ENCODE data around the gene ACTL8. TPM values are rescaled to one million over a fixed set of nuclear protein-coding genes. Genes with fewer than 3 reads are reported as not detected.

Gene ACTL8
- total RNA-seq, 1 experiment from 2014 or later = not detected

DNA sequence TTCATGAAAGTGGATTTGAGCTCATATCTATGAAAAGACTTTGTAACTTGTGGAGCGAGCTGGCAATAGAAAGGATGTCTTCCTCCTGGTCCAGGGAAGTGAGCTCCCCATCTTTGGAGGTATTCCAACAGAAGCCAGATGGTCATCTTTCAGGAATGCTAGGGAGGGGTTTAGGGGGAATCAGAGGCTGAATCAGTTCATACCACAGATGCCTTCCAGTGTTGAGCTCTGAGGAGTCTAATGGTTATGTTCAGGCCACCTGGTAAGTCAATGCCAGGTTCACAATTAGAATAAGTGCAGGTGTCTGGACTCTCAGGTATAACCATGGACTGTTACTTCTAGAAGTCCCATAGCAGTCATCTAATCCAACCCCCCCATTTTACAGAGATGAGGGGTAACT is 119.1 kb downstream of the ACTL8 start:
- Histone ChIP-seq H3K27me3 (ENCODE audit: control insufficient read depth, insufficient read depth, low read length) (peaks cover 2% of the 10 kb centered on the region; the same call in 1 of the 2 replicates), H3K27ac (ENCODE audit: low read length) (no peak overlapping the region), H3K4me1 (ENCODE audit: control insufficient read depth, insufficient read depth, low read length) (no peaks in the 10 kb centered on the region), H3K4me3 (ENCODE audit: low read depth in 2 of 2, low read length in 2 of 2) (no peak overlapping the region), H3K9me3 (ENCODE audit: control insufficient read depth, insufficient read depth, low read depth, low read length) (no peaks in the 10 kb centered on the region), H3K36me3 (ENCODE audit: control insufficient read depth, insufficient read depth, low read length) (no peaks in the 10 kb centered on the region)
- no TSS peak for BruUV-seq (replicated peaks)
- TF ChIP-seq, protein P1, sequence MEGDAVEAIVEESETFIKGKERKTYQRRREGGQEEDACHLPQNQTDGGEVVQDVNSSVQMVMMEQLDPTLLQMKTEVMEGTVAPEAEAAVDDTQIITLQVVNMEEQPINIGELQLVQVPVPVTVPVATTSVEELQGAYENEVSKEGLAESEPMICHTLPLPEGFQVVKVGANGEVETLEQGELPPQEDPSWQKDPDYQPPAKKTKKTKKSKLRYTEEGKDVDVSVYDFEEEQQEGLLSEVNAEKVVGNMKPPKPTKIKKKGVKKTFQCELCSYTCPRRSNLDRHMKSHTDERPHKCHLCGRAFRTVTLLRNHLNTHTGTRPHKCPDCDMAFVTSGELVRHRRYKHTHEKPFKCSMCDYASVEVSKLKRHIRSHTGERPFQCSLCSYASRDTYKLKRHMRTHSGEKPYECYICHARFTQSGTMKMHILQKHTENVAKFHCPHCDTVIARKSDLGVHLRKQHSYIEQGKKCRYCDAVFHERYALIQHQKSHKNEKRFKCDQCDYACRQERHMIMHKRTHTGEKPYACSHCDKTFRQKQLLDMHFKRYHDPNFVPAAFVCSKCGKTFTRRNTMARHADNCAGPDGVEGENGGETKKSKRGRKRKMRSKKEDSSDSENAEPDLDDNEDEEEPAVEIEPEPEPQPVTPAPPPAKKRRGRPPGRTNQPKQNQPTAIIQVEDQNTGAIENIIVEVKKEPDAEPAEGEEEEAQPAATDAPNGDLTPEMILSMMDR (IDR thresholded peaks at IDR 0.05) = no peak
- TF ChIP-seq POLR2AphosphoS5 (IDR thresholded peaks at IDR 0.05; ENCODE audit: low read depth, low read length) (no peak), TCF7L2 (IDR thresholded peaks at IDR 0.05; ENCODE audit: low read depth, low read length) (no peak), SIN3A (IDR thresholded peaks at IDR 0.05; ENCODE audit: borderline replicate concordance, insufficient read depth, low read depth, low read length) (no peak)
- TF ChIP-seq, protein P2, sequence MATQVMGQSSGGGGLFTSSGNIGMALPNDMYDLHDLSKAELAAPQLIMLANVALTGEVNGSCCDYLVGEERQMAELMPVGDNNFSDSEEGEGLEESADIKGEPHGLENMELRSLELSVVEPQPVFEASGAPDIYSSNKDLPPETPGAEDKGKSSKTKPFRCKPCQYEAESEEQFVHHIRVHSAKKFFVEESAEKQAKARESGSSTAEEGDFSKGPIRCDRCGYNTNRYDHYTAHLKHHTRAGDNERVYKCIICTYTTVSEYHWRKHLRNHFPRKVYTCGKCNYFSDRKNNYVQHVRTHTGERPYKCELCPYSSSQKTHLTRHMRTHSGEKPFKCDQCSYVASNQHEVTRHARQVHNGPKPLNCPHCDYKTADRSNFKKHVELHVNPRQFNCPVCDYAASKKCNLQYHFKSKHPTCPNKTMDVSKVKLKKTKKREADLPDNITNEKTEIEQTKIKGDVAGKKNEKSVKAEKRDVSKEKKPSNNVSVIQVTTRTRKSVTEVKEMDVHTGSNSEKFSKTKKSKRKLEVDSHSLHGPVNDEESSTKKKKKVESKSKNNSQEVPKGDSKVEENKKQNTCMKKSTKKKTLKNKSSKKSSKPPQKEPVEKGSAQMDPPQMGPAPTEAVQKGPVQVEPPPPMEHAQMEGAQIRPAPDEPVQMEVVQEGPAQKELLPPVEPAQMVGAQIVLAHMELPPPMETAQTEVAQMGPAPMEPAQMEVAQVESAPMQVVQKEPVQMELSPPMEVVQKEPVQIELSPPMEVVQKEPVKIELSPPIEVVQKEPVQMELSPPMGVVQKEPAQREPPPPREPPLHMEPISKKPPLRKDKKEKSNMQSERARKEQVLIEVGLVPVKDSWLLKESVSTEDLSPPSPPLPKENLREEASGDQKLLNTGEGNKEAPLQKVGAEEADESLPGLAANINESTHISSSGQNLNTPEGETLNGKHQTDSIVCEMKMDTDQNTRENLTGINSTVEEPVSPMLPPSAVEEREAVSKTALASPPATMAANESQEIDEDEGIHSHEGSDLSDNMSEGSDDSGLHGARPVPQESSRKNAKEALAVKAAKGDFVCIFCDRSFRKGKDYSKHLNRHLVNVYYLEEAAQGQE (IDR thresholded peaks at IDR 0.05; ENCODE audit: insufficient read depth in 1 of 2, low read depth in 2 of 2, low read length in 1 of 2) = no peak
- in situ Hi-C loops (cut with HindIII; ENCODE audit: low pct_unique_long_range_greater_than_20kb, low sequenced_read_pairs) (no loop called here), intact Hi-C loops (cut with micrococcal nuclease; ENCODE audit: unreplicated experiment) (no loop called here)
- ChIA-PET CTCF (no interaction called here), POLR2A (no interaction called here)
- ATAC-seq = no peak
- DNase-seq (ENCODE audit: low read depth, low spot score) = no peak

DNA sequence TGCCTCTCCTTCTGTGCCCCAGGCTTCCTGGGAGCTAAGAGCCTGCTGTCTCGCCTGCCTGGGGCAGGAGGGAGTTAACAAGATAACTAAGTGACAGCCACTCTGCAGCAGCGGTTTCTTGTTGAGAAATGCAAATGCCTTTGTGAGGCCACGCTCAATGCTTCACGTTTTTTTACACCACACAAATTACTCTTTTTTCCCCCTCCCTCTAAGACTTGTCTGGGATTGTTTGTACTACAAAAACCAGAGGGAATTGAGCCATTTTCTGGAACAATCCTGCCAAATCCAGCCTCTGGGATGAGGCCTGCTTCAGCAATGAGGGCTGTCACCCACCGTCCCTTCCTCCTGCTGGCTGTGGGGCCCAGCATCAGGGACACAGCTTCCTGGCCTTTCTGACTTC is 119.6 kb downstream of the ACTL8 start:
- no peaks in the 10 kb centered on the region for H3K36me3 ChIP-seq (ENCODE audit: control insufficient read depth, insufficient read depth, low read length)
- intact Hi-C loops (cut with micrococcal nuclease; ENCODE audit: unreplicated experiment) = no loop called here
- TF ChIP-seq, protein P1 (IDR thresholded peaks at IDR 0.05) = no peak
- TF ChIP-seq POLR2AphosphoS5 (IDR thresholded peaks at IDR 0.05; ENCODE audit: low read depth, low read length) (no peak), TCF7L2 (IDR thresholded peaks at IDR 0.05; ENCODE audit: low read depth, low read length) (no peak), SIN3A (IDR thresholded peaks at IDR 0.05; ENCODE audit: borderline replicate concordance, insufficient read depth, low read depth, low read length) (no peak)
- TF ChIP-seq, protein P2 (IDR thresholded peaks at IDR 0.05; ENCODE audit: insufficient read depth in 1 of 2, low read depth in 2 of 2, low read length in 1 of 2) = no peak
- POLR2A ChIA-PET = no interaction called here
- ATAC-seq (no peak), DNase-seq (ENCODE audit: low read depth, low spot score) (no peak)
- no peak overlapping the region for H3K27ac ChIP-seq (ENCODE audit: low read length)
- BruUV-seq (replicated peaks) = no TSS peak
- no peaks in the 10 kb centered on the region for H3K4me1 ChIP-seq (ENCODE audit: control insufficient read depth, insufficient read depth, low read length)
- H3K27me3 ChIP-seq (ENCODE audit: control insufficient read depth, insufficient read depth, low read length) = peaks cover 2% of the 10 kb centered on the region; the same call in 1 of the 2 replicates
- no peak overlapping the region for H3K4me3 ChIP-seq (ENCODE audit: low read depth in 2 of 2, low read length in 2 of 2)
- in situ Hi-C loops (cut with HindIII; ENCODE audit: low pct_unique_long_range_greater_than_20kb, low sequenced_read_pairs) = no loop called here
- H3K9me3 ChIP-seq (ENCODE audit: control insufficient read depth, insufficient read depth, low read depth, low read length) = no peaks in the 10 kb centered on the region
- CTCF ChIA-PET = interaction anchor here (0.9 kb wide), 1 partner anchor 14 kb away, joined by 4 read pairs; no protein-coding TSS in a partner anchor

Data from Panc1 (cell line).